Panc1 (cell line): Measurements from ENCODE around the gene GATB. TPM values are rescaled to one million over a fixed set of nuclear protein-coding genes. Genes with fewer than 3 reads are reported as not detected.

ENCODE experiments used
- ATAC-seq: fragments of 200-7000 bp; cut with Tn5 transposase; 2 replicates; pipeline ENCODE4 v1.9.1; 2020; ENCODE audit warnings: mild to moderate bottlenecking, moderate library complexity
- BruUV-seq: library from RNA; stranded (reverse); fragments of 400-500 nt; replicated peaks from 2 replicates; lab custom pipeline; 2021; lab: Mats Ljungman, UMichigan
- CTCF ChIA-PET: fragments of 300-600 bp; sonication (Branson Sonifier 250); formaldehyde crosslinking; loops from one replicate; lab custom pipeline; 2022; ENCODE audit warnings: antibody characterized with exemption; lab: Charles Lee
- POLR2A ChIA-PET: fragments of 300-600 bp; sonication (Branson Sonifier 250); formaldehyde crosslinking; loops from one replicate; lab custom pipeline; 2022; ENCODE audit warnings: antibody characterized with exemption; lab: Charles Lee
- DNase-seq: peaks from one replicate; pipeline ENCODE4 v3.0.0-alpha.2; 2010; ENCODE audit warnings: low read depth, low spot score
- H3K27ac ChIP-seq: 2 replicates; pipeline ENCODE4 v1.5.1; 2011; ENCODE audit warnings: mild to moderate bottlenecking, low read length, inconsistent platforms
- H3K27me3 ChIP-seq: fragments of 200-500 bp; sonication (Bioruptor generic); 2 replicates; pipeline ENCODE4 v1.6.0; 2014; ENCODE audit warnings: low read length, inconsistent platforms; ENCODE audit not compliant: control insufficient read depth, insufficient read depth
- H3K36me3 ChIP-seq: fragments of 200-500 bp; sonication (Bioruptor generic); 2 replicates; pipeline ENCODE4 v1.5.1; 2014; ENCODE audit warnings: inconsistent platforms, mild to moderate bottlenecking, low read length, moderate library complexity; ENCODE audit not compliant: control insufficient read depth, insufficient read depth
- H3K4me1 ChIP-seq: 2 replicates; pipeline ENCODE4 v1.5.1; 2011; ENCODE audit warnings: inconsistent platforms, mild to moderate bottlenecking, low read length, moderate library complexity; ENCODE audit not compliant: control insufficient read depth, insufficient read depth
- H3K4me3 ChIP-seq, 2 experiments: 2 replicates each; pipeline ENCODE4 v1.5.1; 2011 to 2012; ENCODE audit warnings: low read depth in 2 of 2, low read length in 2 of 2, mild to moderate bottlenecking in 2 of 2, inconsistent platforms in 1 of 2, moderate library complexity in 1 of 2
- H3K9me3 ChIP-seq: fragments of 200-500 bp; sonication (Bioruptor generic); 2 replicates; pipeline ENCODE4 v1.5.1; 2014; ENCODE audit warnings: low read depth, mild to moderate bottlenecking, inconsistent platforms, low read length, moderate library complexity; ENCODE audit not compliant: control insufficient read depth, insufficient read depth
- POLR2AphosphoS5 ChIP-seq: IDR thresholded peaks from 2 replicates; pipeline ENCODE4 v1.6.1; 2012; ENCODE audit warnings: mild to moderate bottlenecking, low read depth, low read length, moderate library complexity
- REST ChIP-seq, 2 experiments: IDR thresholded peaks; 2 replicates each; pipeline ENCODE4 v1.6.1; 2011 to 2012; ENCODE audit warnings: low read depth in 2 of 2, control low read depth in 1 of 2, low read length in 1 of 2, mild to moderate bottlenecking in 1 of 2, moderate library complexity in 1 of 2; ENCODE audit not compliant: insufficient read depth in 1 of 2
- SIN3A ChIP-seq: IDR thresholded peaks from 2 replicates; pipeline ENCODE4 v1.6.1; 2012; ENCODE audit warnings: low read depth, mild to moderate bottlenecking, low read length, moderate library complexity, borderline replicate concordance; ENCODE audit not compliant: insufficient read depth
- TCF7L2 ChIP-seq: IDR thresholded peaks from 2 replicates; pipeline ENCODE4 v1.6.1; 2011; ENCODE audit warnings: mild to moderate bottlenecking, low read depth, low read length, inconsistent platforms
- in situ Hi-C: cut with HindIII; loops from 2 replicates; pipeline ENCODE4 v1.10.0; 2016; ENCODE audit warnings: low sequenced_read_pairs, low pct_unique_long_range_greater_than_20kb
- intact Hi-C: fragments of 100-400 bp; cut with micrococcal nuclease; formaldehyde crosslinking; loops from one replicate; pipeline ENCODE4 v1.10.0; 2022; ENCODE audit not compliant: unreplicated experiment
- total RNA-seq: library from RNA; stranded (reverse); gene quantifications from one replicate; pipeline ENCODE4 v1.2.1, GENCODE V29; 2021; ENCODE audit not compliant: unreplicated experiment
- TF ChIP-seq, protein P1 (sequence below): fragments of 450-650 bp; IDR thresholded peaks from 2 replicates; pipeline ENCODE4 v1.5.1; 2017; ENCODE audit warnings: mild to moderate bottlenecking

GATB gene
- total RNA-seq, 1 experiment from 2014 or later: 9.7 TPM

- intact Hi-C loops (no loop called here), in situ Hi-C loops (no loop called here)
- no peaks in the 10 kb centered on the region for H3K4me1 ChIP-seq
- no peak overlapping the region for H3K27ac ChIP-seq
- CTCF ChIA-PET: no interaction called here
- TF ChIP-seq SIN3A: no peak
- no peak for TF ChIP-seq TCF7L2
- TF ChIP-seq REST (IDR thresholded peaks at IDR 0.05; ENCODE audit: insufficient read depth in 1 of 2, low read depth in 2 of 2, low read length in 1 of 2): no peak
- TF ChIP-seq, protein P1, sequence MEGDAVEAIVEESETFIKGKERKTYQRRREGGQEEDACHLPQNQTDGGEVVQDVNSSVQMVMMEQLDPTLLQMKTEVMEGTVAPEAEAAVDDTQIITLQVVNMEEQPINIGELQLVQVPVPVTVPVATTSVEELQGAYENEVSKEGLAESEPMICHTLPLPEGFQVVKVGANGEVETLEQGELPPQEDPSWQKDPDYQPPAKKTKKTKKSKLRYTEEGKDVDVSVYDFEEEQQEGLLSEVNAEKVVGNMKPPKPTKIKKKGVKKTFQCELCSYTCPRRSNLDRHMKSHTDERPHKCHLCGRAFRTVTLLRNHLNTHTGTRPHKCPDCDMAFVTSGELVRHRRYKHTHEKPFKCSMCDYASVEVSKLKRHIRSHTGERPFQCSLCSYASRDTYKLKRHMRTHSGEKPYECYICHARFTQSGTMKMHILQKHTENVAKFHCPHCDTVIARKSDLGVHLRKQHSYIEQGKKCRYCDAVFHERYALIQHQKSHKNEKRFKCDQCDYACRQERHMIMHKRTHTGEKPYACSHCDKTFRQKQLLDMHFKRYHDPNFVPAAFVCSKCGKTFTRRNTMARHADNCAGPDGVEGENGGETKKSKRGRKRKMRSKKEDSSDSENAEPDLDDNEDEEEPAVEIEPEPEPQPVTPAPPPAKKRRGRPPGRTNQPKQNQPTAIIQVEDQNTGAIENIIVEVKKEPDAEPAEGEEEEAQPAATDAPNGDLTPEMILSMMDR: no peak
- no peak for TF ChIP-seq POLR2AphosphoS5
- no TSS peak for BruUV-seq
- H3K9me3 ChIP-seq: no peaks in the 10 kb centered on the region
- POLR2A ChIA-PET: no interaction called here
- no peaks in the 10 kb centered on the region for H3K27me3 ChIP-seq
- ATAC-seq: peak; percentile 58; the same call in 1 of the 2 replicates
- peak; percentile 79 for DNase-seq
- H3K4me3 ChIP-seq: no peak overlapping the region
- no peaks in the 10 kb centered on the region for H3K36me3 ChIP-seq
Observed at GRCh38 chr4:151744614-151745013, 16.2 kb downstream of the GATB start.

GRCh38 chr4:151743894-151744293 lies 16.9 kb downstream of the GATB start:
- POLR2A ChIA-PET: no interaction called here

More at GRCh38 chr4:151743894-151744293, 16.9 kb downstream of the GATB start:
- Histone ChIP-seq H3K4me1 (no peaks in the 10 kb centered on the region), H3K27ac (no peak overlapping the region), H3K9me3 (no peaks in the 10 kb centered on the region), H3K27me3 (no peaks in the 10 kb centered on the region), H3K4me3 (no peak overlapping the region), H3K36me3 (no peaks in the 10 kb centered on the region)
- ATAC-seq (no peak), DNase-seq (no peak)
- in situ Hi-C loops: no loop called here
- CTCF ChIA-PET: no interaction called here
- BruUV-seq: no TSS peak
- intact Hi-C loops: no loop called here
- TF ChIP-seq SIN3A (no peak), TCF7L2 (no peak), REST (IDR thresholded peaks at IDR 0.05; ENCODE audit: insufficient read depth in 1 of 2, low read depth in 2 of 2, low read length in 1 of 2) (no peak)
